H9 (cell line): ENCODE results near the gene GGT1. TPM values are rescaled to one million over a fixed set of nuclear protein-coding genes. Genes with fewer than 3 reads are reported as not detected.
"Not testable (repeated sequence)": the region's sequence is repeated elsewhere in the genome, so short reads cannot be mapped to it uniquely, and the experiment has no call there.

Source experiments
- DNase-seq: peaks from one replicate; pipeline ENCODE4 v3.0.0-alpha.2; 2017
- H2AFZ ChIP-seq: one replicate; pipeline ENCODE4 v1.6.1; 2013; ENCODE audit warnings: mild to moderate bottlenecking, low read length, control low read depth, moderate library complexity
- H2AK5ac ChIP-seq: 2 replicates; pipeline ENCODE4 v1.6.1; 2013; ENCODE audit warnings: low read length, control low read depth, mixed read lengths; ENCODE audit not compliant: insufficient read length
- H2BK120ac ChIP-seq: one replicate; pipeline ENCODE4 v1.6.1; 2013; ENCODE audit warnings: low read depth, mild to moderate bottlenecking, low read length, control low read depth, inconsistent platforms; ENCODE audit not compliant: poor library complexity, severe bottlenecking
- H2BK12ac ChIP-seq: 2 replicates; pipeline ENCODE4 v1.6.1; 2013; ENCODE audit warnings: low read length, control low read depth, mixed read lengths, low read depth; ENCODE audit not compliant: insufficient read length
- H2BK15ac ChIP-seq: 2 replicates; pipeline ENCODE4 v1.6.1; 2013; ENCODE audit warnings: low read depth, low read length, control low read depth
- H2BK20ac ChIP-seq: one replicate; pipeline ENCODE4 v1.6.1; 2013; ENCODE audit warnings: low read depth, mild to moderate bottlenecking, low read length, control low read depth, inconsistent platforms; ENCODE audit not compliant: poor library complexity, severe bottlenecking
- H2BK5ac ChIP-seq: 2 replicates; pipeline ENCODE4 v1.6.1; 2013; ENCODE audit warnings: low read length, control low read depth, mixed read lengths; ENCODE audit not compliant: insufficient read length
- H3K14ac ChIP-seq: 2 replicates; pipeline ENCODE4 v1.6.1; 2013; ENCODE audit warnings: low read length, control low read depth; ENCODE audit not compliant: insufficient read depth
- H3K18ac ChIP-seq: 2 replicates; pipeline ENCODE4 v1.6.1; 2013; ENCODE audit warnings: low read depth, mild to moderate bottlenecking, mixed read lengths, low read length, control low read depth; ENCODE audit not compliant: insufficient read length
- H3K23ac ChIP-seq: 2 replicates; pipeline ENCODE4 v1.6.1; 2013; ENCODE audit warnings: low read length, control low read depth, mixed read lengths, low read depth; ENCODE audit not compliant: insufficient read length
- H3K23me2 ChIP-seq: 2 replicates; pipeline ENCODE4 v1.6.1; 2013; ENCODE audit warnings: low read depth, mild to moderate bottlenecking, mixed read lengths, low read length, control low read depth; ENCODE audit not compliant: insufficient read length, poor library complexity, severe bottlenecking
- H3K27ac ChIP-seq: 2 replicates; pipeline ENCODE4 v1.5.1; 2013; ENCODE audit warnings: low read length, control low read depth, mixed read lengths, low read depth; ENCODE audit not compliant: insufficient read length
- H3K27me3 ChIP-seq: 2 replicates; pipeline ENCODE4 v1.6.1; 2013; ENCODE audit warnings: low read length, control low read depth, inconsistent platforms; ENCODE audit not compliant: insufficient read depth
- H3K4ac ChIP-seq: 2 replicates; pipeline ENCODE4 v1.6.1; 2013; ENCODE audit warnings: low read depth, mild to moderate bottlenecking, control low read depth, inconsistent platforms, low read length, moderate library complexity
- H3K4me1 ChIP-seq: 2 replicates; pipeline ENCODE4 v1.6.1; 2013; ENCODE audit warnings: low read length, control low read depth, inconsistent platforms; ENCODE audit not compliant: insufficient read depth
- H3K4me2 ChIP-seq: 2 replicates; pipeline ENCODE4 v1.6.1; 2013; ENCODE audit warnings: low read length, control low read depth, mixed read lengths; ENCODE audit not compliant: insufficient read length, insufficient read depth
- H3K56ac ChIP-seq: 2 replicates; pipeline ENCODE4 v1.6.1; 2013; ENCODE audit warnings: low read depth, mild to moderate bottlenecking, mixed read lengths, low read length, control low read depth; ENCODE audit not compliant: insufficient read length
- H3K79me1 ChIP-seq: 2 replicates; pipeline ENCODE4 v1.6.1; 2013; ENCODE audit warnings: low read depth, mild to moderate bottlenecking, moderate library complexity, low read length, control low read depth, inconsistent platforms; ENCODE audit not compliant: insufficient read depth, poor library complexity, severe bottlenecking
- H3K79me2 ChIP-seq: 2 replicates; pipeline ENCODE4 v1.6.1; 2013; ENCODE audit warnings: low read length, control low read depth, inconsistent platforms; ENCODE audit not compliant: insufficient read depth
- H3K9ac ChIP-seq: 2 replicates; pipeline ENCODE4 v1.6.1; 2013; ENCODE audit warnings: low read length, control low read depth, mixed read lengths; ENCODE audit not compliant: insufficient read length; ENCODE audit errors: extremely low read depth
- H3K9me3 ChIP-seq: one replicate; pipeline ENCODE4 v1.6.1; 2013; ENCODE audit warnings: low read depth, low read length, inconsistent platforms; ENCODE audit not compliant: control insufficient read depth
- H3T11ph ChIP-seq: one replicate; pipeline ENCODE4 v1.6.1; 2013; ENCODE audit warnings: mild to moderate bottlenecking, low read length, control low read depth, inconsistent platforms
- H4K20me1 ChIP-seq: one replicate; pipeline ENCODE4 v1.6.1; 2013; ENCODE audit not compliant: control insufficient read depth, insufficient read length, insufficient read depth
- H4K5ac ChIP-seq: 2 replicates; pipeline ENCODE4 v1.6.1; 2013; ENCODE audit warnings: low read depth, mild to moderate bottlenecking, mixed read lengths, low read length, control low read depth; ENCODE audit not compliant: insufficient read length
- H4K8ac ChIP-seq: replicated peaks from 2 replicates; pipeline ENCODE4 v1.6.1; 2013; ENCODE audit warnings: low read length, control low read depth, mixed read lengths, low read depth; ENCODE audit not compliant: insufficient read length
- H4K91ac ChIP-seq: 2 replicates; pipeline ENCODE4 v1.6.1; 2013; ENCODE audit warnings: low read depth, mild to moderate bottlenecking, moderate library complexity, mixed read lengths, low read length, control low read depth; ENCODE audit not compliant: insufficient read length
- H3K27ac Mint-ChIP-seq, 3 experiments: 2 replicates in 2 of 3; 3 replicates in 1 of 3; pipeline ENCODE4 v1.8.0; 2020 to 2021; ENCODE audit warnings: mixed read lengths in 3 of 3, mild to moderate bottlenecking in 1 of 3, moderate library complexity in 1 of 3
- H3K27me3 Mint-ChIP-seq: 2 replicates; pipeline ENCODE4 v1.8.0; 2021; ENCODE audit warnings: low read depth, mild to moderate bottlenecking, moderate library complexity, mixed read lengths
- H3K36me3 Mint-ChIP-seq, 3 experiments: 2 replicates in 2 of 3; 3 replicates in 1 of 3; pipeline ENCODE4 v1.8.0; 2020 to 2021; ENCODE audit warnings: low read depth in 3 of 3, mixed read lengths in 3 of 3; ENCODE audit not compliant: insufficient read depth in 1 of 3
- H3K4me1 Mint-ChIP-seq, 2 experiments: 2 replicates each; pipeline ENCODE4 v1.8.0; 2020; ENCODE audit warnings: mixed read lengths in 2 of 2
- H3K4me3 Mint-ChIP-seq, 2 experiments: 2 replicates in 1 of 2; 3 replicates in 1 of 2; pipeline ENCODE4 v1.8.0; 2020 to 2021; ENCODE audit warnings: mild to moderate bottlenecking in 2 of 2, mixed read lengths in 2 of 2, moderate library complexity in 1 of 2
- H3K9me3 Mint-ChIP-seq, 2 experiments: 2 replicates in 1 of 2; 3 replicates in 1 of 2; pipeline ENCODE4 v1.8.0; 2020; ENCODE audit warnings: mild to moderate bottlenecking in 2 of 2, mixed read lengths in 2 of 2, moderate library complexity in 1 of 2
- WGBS: extraction: QIAGEN DNeasy Blood & Tissue Kit; methylation state at CpG from one replicate; pipeline ENCODE4 v1.1.7; 2013; ENCODE audit warnings: missing lambda C conversion rate, low lambda C conversion rate, mixed read lengths; ENCODE audit not compliant: insufficient read length; ENCODE audit errors: extremely low coverage; 5-methylcytosine and 5-hydroxymethylcytosine counted together
- long read RNA-seq: library from polyadenylated mRNA; unstranded; transcript quantifications from one replicate; pipeline ENCODE4 v2.0.0, GENCODE V29; 2020
- total RNA-seq: library from RNA; stranded (reverse); gene quantifications from 2 replicates; pipeline ENCODE4 v1.2.1, GENCODE V29; 2021

GGT1 gene
- total RNA-seq, result 19.5 and 20.5 TPM in 2 replicates
- long read RNA-seq, transcript GGT1-203 (16 exons, 2,628 nt), result major isoform, 8 of 197 reads
- long read RNA-seq, partial matches to known transcripts, result 23 of 197 reads
- long read RNA-seq, other reads (novel, unspliced or antisense), result 165 of 197 reads

DNA sequence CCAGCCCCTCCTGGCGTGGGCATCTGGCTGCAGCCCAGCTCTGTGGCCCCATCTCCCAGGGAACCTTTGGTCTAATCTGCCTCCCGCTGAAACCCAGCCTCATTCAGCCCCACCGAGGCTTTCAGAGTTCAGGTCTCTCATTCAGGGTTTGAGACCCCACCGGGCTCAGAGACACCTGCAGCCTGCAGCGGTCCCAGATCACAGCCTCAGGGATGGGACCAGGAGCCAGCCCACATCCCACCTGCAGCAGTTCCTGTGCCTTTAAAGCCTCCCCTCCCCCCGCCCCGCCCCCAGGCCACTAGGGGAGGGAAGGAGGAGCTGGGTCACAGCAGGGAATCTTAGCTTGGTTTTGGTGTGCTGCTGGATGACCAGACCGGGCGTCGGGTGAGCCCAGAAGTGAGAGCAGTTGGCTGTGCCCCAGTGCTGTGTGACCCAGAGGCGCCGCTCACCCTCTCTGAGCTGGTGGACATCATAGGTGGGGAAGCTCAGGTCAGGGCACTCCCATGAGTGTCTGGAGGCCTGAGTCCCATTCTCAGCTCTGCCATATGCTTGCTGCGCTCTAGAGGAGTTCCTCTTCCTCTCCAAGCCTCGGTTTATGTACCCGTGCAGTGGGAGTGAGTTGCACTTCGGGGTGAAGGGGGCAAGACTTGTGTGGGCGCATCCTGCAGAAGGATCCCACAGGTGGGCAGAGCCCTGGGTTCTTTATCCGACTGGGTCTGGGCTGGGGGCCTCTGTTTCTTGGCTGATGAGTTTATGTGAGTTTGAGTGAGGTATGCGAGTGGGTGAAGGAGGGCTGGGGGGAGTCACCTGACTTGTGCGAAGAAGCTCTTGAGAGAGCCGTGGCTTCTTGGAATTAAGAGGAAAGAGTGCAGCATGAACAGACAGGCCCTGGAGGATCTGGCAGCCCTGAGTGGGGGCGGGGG lies at the start of gene GGT1:
GGT1 (plus strand) TSS at position 347 of the 923 bp plus-strand sequence. CDS start 7,889 bp downstream, outside the sequence.
- H3K79me2 ChIP-seq, H2AK5ac ChIP-seq, H2BK15ac ChIP-seq, H3K4ac ChIP-seq, H2BK120ac ChIP-seq, H3K23me2 ChIP-seq, H3K4me1 ChIP-seq, H4K8ac ChIP-seq, H3K79me1 ChIP-seq, H3K23ac ChIP-seq, H2BK20ac ChIP-seq, H2BK5ac ChIP-seq, H4K5ac ChIP-seq, H3T11ph ChIP-seq, H3K9me3 ChIP-seq, H4K91ac ChIP-seq, H3K9me3 Mint-ChIP-seq, H3K9ac ChIP-seq, H3K14ac ChIP-seq, H3K27me3 Mint-ChIP-seq, H3K27ac ChIP-seq, H3K56ac ChIP-seq, H3K36me3 Mint-ChIP-seq, H3K18ac ChIP-seq, H3K27me3 ChIP-seq, H2BK12ac ChIP-seq, H2AFZ ChIP-seq, H4K20me1 ChIP-seq: not testable (repeated sequence)
- H3K4me3 Mint-ChIP-seq, result peak within 1 kb of the TSS; percentile 61 to 62
- H3K27ac Mint-ChIP-seq, result peak within 1 kb of the TSS in 2 of 3 experiments; percentile 82 to 91; a peak in 4 of 7 replicates
- WGBS, result no CpG with 5 or more reads among the region's 22 CpGs
- peak; percentile 74 for DNase-seq
- peak within 1 kb of the TSS; percentile 20 for H3K4me2 ChIP-seq
- H3K4me1 Mint-ChIP-seq, result peaks cover 29 to 37% of the 10 kb centered on the region in 2 experiments
